GM12892 (cell line): Measurements from ENCODE around the gene SLC35F1.

Experiments
- POLR2A ChIP-seq: IDR thresholded peaks from 2 replicates; pipeline ENCODE4 v1.6.1; 2011; ENCODE audit warnings: low read depth, low read length, control low read depth
- POLR2AphosphoS5 ChIP-seq: IDR thresholded peaks from 2 replicates; pipeline ENCODE4 v1.6.1; 2011; ENCODE audit warnings: low read depth, low read length, control low read depth
- TAF1 ChIP-seq: IDR thresholded peaks from 2 replicates; pipeline ENCODE4 v1.6.1; 2011; ENCODE audit warnings: low read depth, mild to moderate bottlenecking, control low read depth, low read length, borderline replicate concordance

GRCh38 chr6:118187568-118188164 is 280.6 kb downstream of the SLC35F1 start:
- no peak for TF ChIP-seq POLR2AphosphoS5
- TF ChIP-seq TAF1, result no peak
- TF ChIP-seq POLR2A, result no peak
